A549 (cell line): Measurements from ENCODE around the gene ADAM12. TPM values are rescaled to one million over a fixed set of nuclear protein-coding genes. Genes with fewer than 3 reads are reported as not detected.

ENCODE experiments used
- ATAC-seq, 2 experiments: fragments of 200-7000 bp in 1 of 2; fragments of >200 bp in 1 of 2; cut with Nextera tagmentation in 1 of 2; cut with Tn5 transposase in 1 of 2; 3 replicates each; pipeline versions ENCODE4 v1.8.0 to v1.9.1; 2018 to 2020; ENCODE audit warnings: mild to moderate bottlenecking in 1 of 2, moderate library complexity in 1 of 2
- CTCF ChIA-PET: fragments of 300-600 bp; sonication (Branson Sonifier 250); formaldehyde crosslinking; extraction: SDS; loops from one replicate; lab custom pipeline; 2021; ENCODE audit warnings: antibody characterized with exemption, inconsistent platforms; lab: Yijun Ruan, JAX
- POLR2A ChIA-PET: fragments of 350-600 bp; formaldehyde crosslinking; extraction: SDS; loops from one replicate; lab custom pipeline; 2021; ENCODE audit warnings: antibody characterized with exemption, inconsistent platforms; lab: Yijun Ruan, JAX
- DNase-seq, 2 experiments: peaks; one replicate each; pipeline versions ENCODE4 v3.0.0 to v3.0.0-alpha.2; 2011 to 2016; ENCODE audit warnings: low read depth in 1 of 2, low spot score in 1 of 2
- FAIRE-seq: peaks from 2 replicates; lab custom pipeline; 2011; peaks lifted over from hg19 to GRCh38; lab: Jason Lieb, UNC
- H3K27ac ChIP-seq, 2 experiments: fragments of >200 bp; sonication (Bioruptor Twin); formaldehyde crosslinking; 3 replicates each; pipeline ENCODE4 v1.5.1; 2016 to 2017
- H3K4me1 ChIP-seq: fragments of >200 bp; sonication (Bioruptor Twin); formaldehyde crosslinking; 3 replicates; pipeline ENCODE4 v1.6.1; 2016
- H3K4me2 ChIP-seq: fragments of >200 bp; sonication (Bioruptor Twin); formaldehyde crosslinking; 3 replicates; pipeline ENCODE4 v1.6.1; 2016
- H3K4me3 ChIP-seq: fragments of >200 bp; sonication (Bioruptor Twin); formaldehyde crosslinking; 3 replicates; pipeline ENCODE4 v1.5.1; 2016
- H3K9me3 ChIP-seq: fragments of >200 bp; sonication (Bioruptor Twin); formaldehyde crosslinking; 3 replicates; pipeline ENCODE4 v1.6.1; 2016
- BHLHE40 ChIP-seq: IDR thresholded peaks from 2 replicates; pipeline ENCODE4 v1.6.1; 2012; ENCODE audit warnings: low read depth, low read length, inconsistent platforms
- CBX8 ChIP-seq: fragments of 200-600 bp; sonication (generic); IDR thresholded peaks from 2 replicates; pipeline ENCODE4 v1.6.1; 2016
- CHD4 ChIP-seq: fragments of 200-600 bp; sonication (generic); IDR thresholded peaks from 2 replicates; pipeline ENCODE4 v1.6.1; 2016; ENCODE audit warnings: antibody characterized with exemption, mild to moderate bottlenecking, borderline replicate concordance
- CTCF ChIP-seq: fragments of >200 bp; sonication (Bioruptor Twin); formaldehyde crosslinking; IDR thresholded peaks from 3 replicates; pipeline ENCODE4 v1.5.1; 2016
- EP300 ChIP-seq, 2 experiments: fragments of >200 bp; sonication (Bioruptor Twin); formaldehyde crosslinking; IDR thresholded peaks; 2 replicates in 1 of 2; 3 replicates in 1 of 2; pipeline ENCODE4 v1.6.1; 2016 to 2017
- ESRRA ChIP-seq: fragments of 150-350 bp; IDR thresholded peaks from 2 replicates; pipeline ENCODE4 v1.6.1; 2014; ENCODE audit warnings: mild to moderate bottlenecking, low read length, borderline replicate concordance
- FOSL2 ChIP-seq, 2 experiments: fragments of 450-650 bp in 1 of 2; fragments of >200 bp in 1 of 2; sonication (Bioruptor Twin) in 1 of 2; formaldehyde crosslinking; IDR thresholded peaks; 2 replicates each; pipeline versions ENCODE4 v1.5.0 to v1.6.1; 2016 to 2020; ENCODE audit warnings: mild to moderate bottlenecking in 1 of 2, moderate library complexity in 1 of 2
- GATA3 ChIP-seq: IDR thresholded peaks from 2 replicates; pipeline ENCODE4 v1.6.1; 2012; ENCODE audit warnings: borderline replicate concordance
- KDM5A ChIP-seq: fragments of 200-600 bp; sonication (generic); IDR thresholded peaks from 2 replicates; pipeline ENCODE4 v1.6.1; 2016; ENCODE audit warnings: antibody characterized with exemption, mild to moderate bottlenecking
- MAFK ChIP-seq: fragments of 450-650 bp; IDR thresholded peaks from 2 replicates; pipeline ENCODE4 v1.6.1; 2014; ENCODE audit not compliant: partially characterized antibody
- MYC ChIP-seq: IDR thresholded peaks from 2 replicates; pipeline ENCODE4 v1.6.1; 2012; ENCODE audit warnings: mild to moderate bottlenecking, inconsistent platforms, low read length, improper control_type of control experiment, borderline replicate concordance
- POLR2AphosphoS2 ChIP-seq: conservative IDR thresholded peaks from 2 replicates; pipeline ENCODE4 v1.6.1; 2012; ENCODE audit warnings: low read length, improper control_type of control experiment, inconsistent platforms
- RAD21 ChIP-seq, 2 experiments: fragments of >200 bp in 1 of 2; sonication (Bioruptor Twin) in 1 of 2; formaldehyde crosslinking in 1 of 2; IDR thresholded peaks in 1 of 2; conservative IDR thresholded peaks in 1 of 2; 2 replicates in 1 of 2; 3 replicates in 1 of 2; pipeline ENCODE4 v1.6.1; 2012 to 2018; ENCODE audit warnings: inconsistent platforms in 1 of 2
- RARB ChIP-seq: fragments of 250-450 bp; sonication (Bioruptor Pico); IDR thresholded peaks from 2 replicates; pipeline ENCODE4 v1.8.0; 2021; ENCODE audit warnings: mild to moderate bottlenecking, moderate library complexity
- SMC3 ChIP-seq: fragments of >200 bp; sonication (Bioruptor Twin); formaldehyde crosslinking; IDR thresholded peaks from 3 replicates; pipeline ENCODE4 v1.6.1; 2018; ENCODE audit warnings: inconsistent platforms
- ZC3H11A ChIP-seq: fragments of 450-650 bp; IDR thresholded peaks from 2 replicates; pipeline ENCODE4 v1.6.1; 2014; ENCODE audit warnings: antibody characterized with exemption, mild to moderate bottlenecking
- ZNF302 ChIP-seq: fragments of 250-450 bp; sonication (Bioruptor Pico); IDR thresholded peaks from 2 replicates; pipeline ENCODE4 v1.9.0; 2021; ENCODE audit warnings: inconsistent platforms, mild to moderate bottlenecking, moderate library complexity
- WGBS: methylation state at CpG from one replicate; pipeline ENCODE4 v1.1.6; 2017; ENCODE audit errors: missing lambda C conversion rate; 5-methylcytosine and 5-hydroxymethylcytosine counted together
- polyA plus RNA-seq, 4 experiments: library from polyadenylated mRNA; depleted of rRNA in 3 of 4; stranded (reverse); fragments of >200 nt; fragmentation: RNase III in 1 of 4; extraction: RNeasy Plus Mini Kit Qiagen cat#74134 plus additional on column Dnase treatment in 1 of 4; gene quantifications; 2 replicates in 3 of 4; 3 replicates in 1 of 4; pipeline ENCODE4 v1.2.3, GENCODE V29; 2011 to 2017
- TF ChIP-seq, protein P1 (sequence below): fragments of >200 bp; sonication (Bioruptor Twin); formaldehyde crosslinking; IDR thresholded peaks from 2 replicates; pipeline ENCODE4 v1.6.1; 2016
- TF ChIP-seq, protein P2 (sequence below): fragments of 200-600 bp; sonication (generic); IDR thresholded peaks from 2 replicates; pipeline ENCODE4 v1.6.1; 2016; ENCODE audit warnings: antibody characterized with exemption, mild to moderate bottlenecking, moderate library complexity

ADAM12 gene
- polyA plus RNA-seq, 2 of the 4 experiments (the other 2 are of a cell fraction), result 1.6 to 4.8 TPM

DNA sequence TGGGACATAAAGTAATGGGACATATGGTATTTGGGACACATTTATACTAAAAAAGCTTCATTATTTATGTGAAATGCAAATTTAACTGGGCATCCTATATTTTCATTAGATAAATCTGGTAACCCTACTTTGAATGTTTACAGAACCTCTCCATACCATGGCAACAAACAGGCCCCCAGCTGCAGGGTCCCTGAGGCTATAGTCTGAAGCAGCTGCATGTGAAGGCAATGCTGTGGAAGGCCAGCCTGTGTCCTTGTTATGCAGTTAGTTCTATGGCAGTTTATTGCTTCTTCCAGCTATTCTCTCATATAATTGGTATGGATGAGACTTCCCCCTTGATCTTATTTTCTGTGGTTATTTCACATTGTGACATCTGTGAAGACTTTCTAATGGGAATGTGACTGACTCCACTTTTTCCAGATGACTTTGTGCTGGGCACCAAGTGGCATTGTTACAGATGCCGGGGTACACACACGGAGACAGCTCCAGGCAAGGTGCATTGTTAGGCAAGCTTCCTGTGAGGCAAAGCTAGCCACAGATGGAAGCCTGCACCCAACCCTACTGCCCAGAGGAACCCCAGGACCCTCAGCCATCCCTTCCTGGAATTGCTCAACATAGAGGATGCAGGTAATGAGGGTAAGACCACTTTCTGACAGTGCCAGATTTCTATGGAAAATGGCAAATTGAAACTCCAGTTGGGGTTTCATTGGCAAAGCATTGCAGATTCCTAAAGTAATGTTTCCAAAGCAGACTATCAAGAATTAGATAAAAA is 49.5 kb upstream of the ADAM12 start (continued):
- TF ChIP-seq, protein P1, sequence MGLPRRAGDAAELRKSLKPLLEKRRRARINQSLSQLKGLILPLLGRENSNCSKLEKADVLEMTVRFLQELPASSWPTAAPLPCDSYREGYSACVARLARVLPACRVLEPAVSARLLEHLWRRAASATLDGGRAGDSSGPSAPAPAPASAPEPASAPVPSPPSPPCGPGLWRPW, result no peak
- TF ChIP-seq, protein P2, sequence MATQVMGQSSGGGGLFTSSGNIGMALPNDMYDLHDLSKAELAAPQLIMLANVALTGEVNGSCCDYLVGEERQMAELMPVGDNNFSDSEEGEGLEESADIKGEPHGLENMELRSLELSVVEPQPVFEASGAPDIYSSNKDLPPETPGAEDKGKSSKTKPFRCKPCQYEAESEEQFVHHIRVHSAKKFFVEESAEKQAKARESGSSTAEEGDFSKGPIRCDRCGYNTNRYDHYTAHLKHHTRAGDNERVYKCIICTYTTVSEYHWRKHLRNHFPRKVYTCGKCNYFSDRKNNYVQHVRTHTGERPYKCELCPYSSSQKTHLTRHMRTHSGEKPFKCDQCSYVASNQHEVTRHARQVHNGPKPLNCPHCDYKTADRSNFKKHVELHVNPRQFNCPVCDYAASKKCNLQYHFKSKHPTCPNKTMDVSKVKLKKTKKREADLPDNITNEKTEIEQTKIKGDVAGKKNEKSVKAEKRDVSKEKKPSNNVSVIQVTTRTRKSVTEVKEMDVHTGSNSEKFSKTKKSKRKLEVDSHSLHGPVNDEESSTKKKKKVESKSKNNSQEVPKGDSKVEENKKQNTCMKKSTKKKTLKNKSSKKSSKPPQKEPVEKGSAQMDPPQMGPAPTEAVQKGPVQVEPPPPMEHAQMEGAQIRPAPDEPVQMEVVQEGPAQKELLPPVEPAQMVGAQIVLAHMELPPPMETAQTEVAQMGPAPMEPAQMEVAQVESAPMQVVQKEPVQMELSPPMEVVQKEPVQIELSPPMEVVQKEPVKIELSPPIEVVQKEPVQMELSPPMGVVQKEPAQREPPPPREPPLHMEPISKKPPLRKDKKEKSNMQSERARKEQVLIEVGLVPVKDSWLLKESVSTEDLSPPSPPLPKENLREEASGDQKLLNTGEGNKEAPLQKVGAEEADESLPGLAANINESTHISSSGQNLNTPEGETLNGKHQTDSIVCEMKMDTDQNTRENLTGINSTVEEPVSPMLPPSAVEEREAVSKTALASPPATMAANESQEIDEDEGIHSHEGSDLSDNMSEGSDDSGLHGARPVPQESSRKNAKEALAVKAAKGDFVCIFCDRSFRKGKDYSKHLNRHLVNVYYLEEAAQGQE, result no peak
- TF ChIP-seq, all 56 proteins: peak for 0

- POLR2A ChIA-PET, result no interaction called here
- H3K4me2 ChIP-seq, result no peak overlapping the region
- no peak for ATAC-seq
- 39% methylated on average over 5 of the region's 5 CpGs for WGBS
- FAIRE-seq, result no peak
- H3K9me3 ChIP-seq, result no peaks in the 10 kb centered on the region
- H3K4me1 ChIP-seq, result 0 out of 3 replicates have a peak, but pooled peaks cover 8% of the 10 kb centered on the region
- DNase-seq, result no peak
- H3K4me3 ChIP-seq, result no peak overlapping the region
- H3K27ac ChIP-seq, result no peak overlapping the region
- TF ChIP-seq CTCF, result no peak
- no peak for TF ChIP-seq POLR2AphosphoS2
- no peak for TF ChIP-seq MYC
- no peak for TF ChIP-seq RAD21 (conservative IDR thresholded peaks at IDR 0.05 in 1 of 2, IDR thresholded peaks at IDR 0.05 in 1 of 2)
- TF ChIP-seq ESRRA, result no peak
- no peak for TF ChIP-seq EP300 (IDR thresholded peaks at IDR 0.05)
- TF ChIP-seq CHD4, result no peak
- no peak for TF ChIP-seq KDM5A
- TF ChIP-seq CBX8, result no peak
- no peak for TF ChIP-seq FOSL2 (IDR thresholded peaks at IDR 0.05)
- TF ChIP-seq FOSL2 (CRISPR knock-in tag; IDR thresholded peaks at IDR 0.05), result no peak
- TF ChIP-seq SMC3, result no peak
- TF ChIP-seq BHLHE40, result no peak
- TF ChIP-seq ZC3H11A, result no peak
- TF ChIP-seq MAFK, result no peak
- no peak for TF ChIP-seq ZNF302 (CRISPR knock-in tag)
- TF ChIP-seq RARB (CRISPR knock-in tag), result no peak
- no peak for TF ChIP-seq GATA3
- CTCF ChIA-PET, result interaction anchor here (1.3 kb wide), 1 partner anchor 70 kb away, joined by 4 read pairs; no protein-coding TSS in a partner anchor
Measured at GRCh38 chr10:126434235-126434634, 46.0 kb upstream of the ADAM12 start.
